DND-41 (cell line): Measurements from ENCODE around the gene CFAP70.

Experiments used
- CTCF ChIP-seq: IDR thresholded peaks from 2 replicates; pipeline ENCODE4 v1.5.1; 2012; ENCODE audit warnings: borderline replicate concordance, low read length, moderate library complexity, mild to moderate bottlenecking; ENCODE audit not compliant: poor library complexity, severe bottlenecking; ENCODE audit errors: extremely low read depth
- EZH2 ChIP-seq: IDR thresholded peaks from 3 replicates; pipeline ENCODE4 v1.6.1; 2012; ENCODE audit warnings: borderline replicate concordance, low read depth, mild to moderate bottlenecking, moderate library complexity, low read length, inconsistent platforms; ENCODE audit not compliant: severe bottlenecking

- no peak for TF ChIP-seq CTCF
- no peak for TF ChIP-seq EZH2
Observed at GRCh38 chr10:73357821-73358220, 843 bp downstream of the CFAP70 start.
